ENCODE data around the gene CXCL6.

The CXCL6 gene

GRCh38 chr4:73868206-73869129, 32.0 kb downstream of the CXCL6 start:
- peak; percentile 79 for DNase-seq (ENCODE audit: low read depth)

GRCh38 chr4:73869130-73870055, 32.9 kb downstream of the CXCL6 start, which contains the start of gene CXCL1:
CXCL1 (plus strand) TSS chr4:73869393; CDS start chr4:73869471, 78 bp downstream.
- DNase-seq (ENCODE audit: low read depth), result no peak

GRCh38 chr4:73870260-73870659, 33.8 kb downstream of the CXCL6 start:
- DNase-seq (ENCODE audit: low read depth), result peak; percentile 82

GRCh38 chr4:73870768-73871167, 34.3 kb downstream of the CXCL6 start:
- peak; percentile 89 for DNase-seq (ENCODE audit: low read depth)

GRCh38 chr4:73871511-73872310, 35.2 kb downstream of the CXCL6 start:
- peak; percentile 61 for DNase-seq (ENCODE audit: low read depth)

GRCh38 chr4:73872316-73873108, 36.0 kb downstream of the CXCL6 start:
- DNase-seq (ENCODE audit: low read depth), result peak; percentile 79

- peak; percentile 72 for DNase-seq (ENCODE audit: low read depth)
Observed at GRCh38 chr4:73874386-73874785, 37.9 kb downstream of the CXCL6 start.

GRCh38 chr4:73875401-73875800, 38.9 kb downstream of the CXCL6 start:
- no peak for DNase-seq (ENCODE audit: low read depth)

- DNase-seq (ENCODE audit: low read depth), result peak; percentile 57
Observed at GRCh38 chr4:73883306-73883705, 46.8 kb downstream of the CXCL6 start.

GRCh38 chr4:73885574-73886267, 49.2 kb downstream of the CXCL6 start:
- DNase-seq (ENCODE audit: low read depth), result no peak
